GM23338 (cell line): ENCODE measurements around the gene CAPG.

Source experiments
- CREB1 ChIP-seq: fragments of 250-450 bp; sonication (Bioruptor Pico); IDR thresholded peaks from 2 replicates; pipeline ENCODE4 v1.5.0; 2020; ENCODE audit warnings: low read depth, mild to moderate bottlenecking, moderate library complexity
- EZH2 ChIP-seq: fragments of 200-600 bp; sonication (generic); IDR thresholded peaks from one replicate; pipeline ENCODE4 v1.8.0; 2017; ENCODE audit warnings: antibody characterized with exemption, mild to moderate bottlenecking, low read depth; ENCODE audit not compliant: unreplicated experiment
- EZH2phosphoT487 ChIP-seq: fragments of 200-600 bp; sonication (generic); IDR thresholded peaks from one replicate; pipeline ENCODE4 v1.8.1; 2018; ENCODE audit warnings: antibody characterized with exemption; ENCODE audit not compliant: unreplicated experiment
- JUNB ChIP-seq: IDR thresholded peaks from one replicate; pipeline ENCODE4 v1.6.1; 2016; ENCODE audit warnings: antibody characterized with exemption; ENCODE audit not compliant: unreplicated experiment
- NANOG ChIP-seq: IDR thresholded peaks from 2 replicates; pipeline ENCODE4 v1.6.1; 2016; ENCODE audit warnings: antibody characterized with exemption, borderline replicate concordance
- POLR2AphosphoS5 ChIP-seq: IDR thresholded peaks from 2 replicates; pipeline ENCODE4 v1.6.1; 2016; ENCODE audit warnings: antibody characterized with exemption, low read depth
- STAT1 ChIP-seq: IDR thresholded peaks from one replicate; pipeline ENCODE4 v1.6.1; 2016; ENCODE audit warnings: antibody characterized with exemption; ENCODE audit not compliant: unreplicated experiment
- ZNF114 ChIP-seq: fragments of 250-450 bp; sonication (Bioruptor Pico); IDR thresholded peaks from 2 replicates; pipeline ENCODE4 v1.5.0; 2020; ENCODE audit warnings: mild to moderate bottlenecking, moderate library complexity
- ZNF331 ChIP-seq: fragments of 250-450 bp; sonication (Bioruptor Pico); IDR thresholded peaks from 2 replicates; pipeline ENCODE4 v1.5.0; 2020; ENCODE audit warnings: low read depth, mild to moderate bottlenecking, moderate library complexity
- TF ChIP-seq, protein P1 (sequence below), 2 experiments: fragments of 200-600 bp in 1 of 2; sonication (generic) in 1 of 2; conservative IDR thresholded peaks; 2 replicates each; pipeline versions ENCODE4 v1.5.1 to v1.6.1; 2016 to 2017; ENCODE audit warnings: antibody characterized with exemption in 2 of 2, low read depth in 2 of 2, mild to moderate bottlenecking in 2 of 2, moderate library complexity in 1 of 2
- TF ChIP-seq, protein P2 (sequence below): IDR thresholded peaks from one replicate; pipeline ENCODE4 v1.6.1; 2018; ENCODE audit warnings: antibody characterized with exemption; ENCODE audit not compliant: unreplicated experiment
- TF ChIP-seq, protein P3 (sequence below): IDR thresholded peaks from 2 replicates; pipeline ENCODE4 v1.6.1; 2016; ENCODE audit warnings: antibody characterized with exemption

DNA sequence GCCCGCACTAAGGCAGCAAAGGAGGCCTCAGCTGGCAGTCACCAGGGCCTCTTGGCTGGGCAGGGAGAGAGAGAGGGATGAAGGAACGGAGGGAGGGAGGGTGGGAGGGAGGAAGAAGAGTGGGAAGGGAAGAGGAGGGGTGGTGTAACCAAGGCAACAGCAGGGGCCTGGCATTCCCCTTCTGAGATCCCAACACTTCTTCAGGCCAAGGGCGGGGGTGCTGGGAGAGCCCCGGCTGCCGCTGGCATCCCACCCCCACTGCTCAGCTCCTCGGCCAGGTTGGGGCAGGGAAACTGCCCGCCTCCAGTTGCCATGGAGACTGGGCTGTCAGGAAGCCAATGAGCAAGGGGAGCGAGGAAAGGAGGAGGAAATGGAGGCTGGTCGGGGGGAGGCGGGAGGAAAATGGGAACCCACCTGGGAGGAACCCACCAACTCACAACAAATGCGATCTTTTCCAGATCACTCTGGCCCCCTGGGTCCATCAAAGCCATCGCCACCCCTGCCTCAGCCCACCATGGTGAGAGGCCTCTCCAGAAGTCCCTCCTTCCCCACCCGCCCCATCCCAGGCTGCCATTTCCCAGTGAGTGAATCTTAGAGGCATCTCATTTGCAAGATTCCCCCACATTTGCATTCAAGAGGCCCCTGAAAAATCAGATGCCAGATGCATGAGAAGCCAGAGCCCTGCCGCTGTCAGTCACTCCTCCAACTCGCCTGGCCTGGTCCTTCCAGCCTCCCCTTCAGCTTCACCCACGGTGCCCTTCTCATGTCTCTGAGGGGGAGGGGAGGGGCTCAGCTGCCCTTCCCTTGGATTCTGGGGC lies 20.8 kb upstream of the CAPG start:
- TF ChIP-seq, protein P1, sequence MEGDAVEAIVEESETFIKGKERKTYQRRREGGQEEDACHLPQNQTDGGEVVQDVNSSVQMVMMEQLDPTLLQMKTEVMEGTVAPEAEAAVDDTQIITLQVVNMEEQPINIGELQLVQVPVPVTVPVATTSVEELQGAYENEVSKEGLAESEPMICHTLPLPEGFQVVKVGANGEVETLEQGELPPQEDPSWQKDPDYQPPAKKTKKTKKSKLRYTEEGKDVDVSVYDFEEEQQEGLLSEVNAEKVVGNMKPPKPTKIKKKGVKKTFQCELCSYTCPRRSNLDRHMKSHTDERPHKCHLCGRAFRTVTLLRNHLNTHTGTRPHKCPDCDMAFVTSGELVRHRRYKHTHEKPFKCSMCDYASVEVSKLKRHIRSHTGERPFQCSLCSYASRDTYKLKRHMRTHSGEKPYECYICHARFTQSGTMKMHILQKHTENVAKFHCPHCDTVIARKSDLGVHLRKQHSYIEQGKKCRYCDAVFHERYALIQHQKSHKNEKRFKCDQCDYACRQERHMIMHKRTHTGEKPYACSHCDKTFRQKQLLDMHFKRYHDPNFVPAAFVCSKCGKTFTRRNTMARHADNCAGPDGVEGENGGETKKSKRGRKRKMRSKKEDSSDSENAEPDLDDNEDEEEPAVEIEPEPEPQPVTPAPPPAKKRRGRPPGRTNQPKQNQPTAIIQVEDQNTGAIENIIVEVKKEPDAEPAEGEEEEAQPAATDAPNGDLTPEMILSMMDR (conservative IDR thresholded peaks at IDR 0.05; ENCODE audit: low read depth in 2 of 2), result no peak
- TF ChIP-seq, protein P2, sequence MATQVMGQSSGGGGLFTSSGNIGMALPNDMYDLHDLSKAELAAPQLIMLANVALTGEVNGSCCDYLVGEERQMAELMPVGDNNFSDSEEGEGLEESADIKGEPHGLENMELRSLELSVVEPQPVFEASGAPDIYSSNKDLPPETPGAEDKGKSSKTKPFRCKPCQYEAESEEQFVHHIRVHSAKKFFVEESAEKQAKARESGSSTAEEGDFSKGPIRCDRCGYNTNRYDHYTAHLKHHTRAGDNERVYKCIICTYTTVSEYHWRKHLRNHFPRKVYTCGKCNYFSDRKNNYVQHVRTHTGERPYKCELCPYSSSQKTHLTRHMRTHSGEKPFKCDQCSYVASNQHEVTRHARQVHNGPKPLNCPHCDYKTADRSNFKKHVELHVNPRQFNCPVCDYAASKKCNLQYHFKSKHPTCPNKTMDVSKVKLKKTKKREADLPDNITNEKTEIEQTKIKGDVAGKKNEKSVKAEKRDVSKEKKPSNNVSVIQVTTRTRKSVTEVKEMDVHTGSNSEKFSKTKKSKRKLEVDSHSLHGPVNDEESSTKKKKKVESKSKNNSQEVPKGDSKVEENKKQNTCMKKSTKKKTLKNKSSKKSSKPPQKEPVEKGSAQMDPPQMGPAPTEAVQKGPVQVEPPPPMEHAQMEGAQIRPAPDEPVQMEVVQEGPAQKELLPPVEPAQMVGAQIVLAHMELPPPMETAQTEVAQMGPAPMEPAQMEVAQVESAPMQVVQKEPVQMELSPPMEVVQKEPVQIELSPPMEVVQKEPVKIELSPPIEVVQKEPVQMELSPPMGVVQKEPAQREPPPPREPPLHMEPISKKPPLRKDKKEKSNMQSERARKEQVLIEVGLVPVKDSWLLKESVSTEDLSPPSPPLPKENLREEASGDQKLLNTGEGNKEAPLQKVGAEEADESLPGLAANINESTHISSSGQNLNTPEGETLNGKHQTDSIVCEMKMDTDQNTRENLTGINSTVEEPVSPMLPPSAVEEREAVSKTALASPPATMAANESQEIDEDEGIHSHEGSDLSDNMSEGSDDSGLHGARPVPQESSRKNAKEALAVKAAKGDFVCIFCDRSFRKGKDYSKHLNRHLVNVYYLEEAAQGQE, result no peak
- TF ChIP-seq CREB1 (CRISPR knock-in tag), result no peak
- TF ChIP-seq JUNB, result no peak
- no peak; the same call in none of the 2 replicates for TF ChIP-seq POLR2AphosphoS5
- TF ChIP-seq ZNF331 (CRISPR knock-in tag), result no peak
- no peak for TF ChIP-seq EZH2
- TF ChIP-seq, protein P3, sequence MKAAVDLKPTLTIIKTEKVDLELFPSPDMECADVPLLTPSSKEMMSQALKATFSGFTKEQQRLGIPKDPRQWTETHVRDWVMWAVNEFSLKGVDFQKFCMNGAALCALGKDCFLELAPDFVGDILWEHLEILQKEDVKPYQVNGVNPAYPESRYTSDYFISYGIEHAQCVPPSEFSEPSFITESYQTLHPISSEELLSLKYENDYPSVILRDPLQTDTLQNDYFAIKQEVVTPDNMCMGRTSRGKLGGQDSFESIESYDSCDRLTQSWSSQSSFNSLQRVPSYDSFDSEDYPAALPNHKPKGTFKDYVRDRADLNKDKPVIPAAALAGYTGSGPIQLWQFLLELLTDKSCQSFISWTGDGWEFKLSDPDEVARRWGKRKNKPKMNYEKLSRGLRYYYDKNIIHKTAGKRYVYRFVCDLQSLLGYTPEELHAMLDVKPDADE, result no peak
- TF ChIP-seq EZH2phosphoT487, result no peak
- TF ChIP-seq ZNF114 (CRISPR knock-in tag), result no peak
- no peak for TF ChIP-seq STAT1
- no peak for TF ChIP-seq NANOG
